ENCODE data around the gene PTCHD1. TPM values are rescaled to one million over a fixed set of nuclear protein-coding genes. Genes with fewer than 3 reads are reported as not detected.

PTCHD1 gene
- polyA plus RNA-seq (2011; rRNA removed) (not detected in 2 replicates), polyA plus RNA-seq (2017; fragmentation: RNase III; extraction: RNeasy Plus Mini Kit Qiagen cat#74134 plus additional on column Dnase treatment) (not detected in 3 replicates), polyA minus RNA-seq (2011; rRNA and poly(A)+ RNA removed) (not detected in 2 replicates)
- polyA plus RNA-seq (2012; cell fraction: cytosol; rRNA removed): not detected in 2 replicates
- not detected in 2 replicates for polyA plus RNA-seq (2012; cell fraction: nucleus; rRNA removed)

DNA sequence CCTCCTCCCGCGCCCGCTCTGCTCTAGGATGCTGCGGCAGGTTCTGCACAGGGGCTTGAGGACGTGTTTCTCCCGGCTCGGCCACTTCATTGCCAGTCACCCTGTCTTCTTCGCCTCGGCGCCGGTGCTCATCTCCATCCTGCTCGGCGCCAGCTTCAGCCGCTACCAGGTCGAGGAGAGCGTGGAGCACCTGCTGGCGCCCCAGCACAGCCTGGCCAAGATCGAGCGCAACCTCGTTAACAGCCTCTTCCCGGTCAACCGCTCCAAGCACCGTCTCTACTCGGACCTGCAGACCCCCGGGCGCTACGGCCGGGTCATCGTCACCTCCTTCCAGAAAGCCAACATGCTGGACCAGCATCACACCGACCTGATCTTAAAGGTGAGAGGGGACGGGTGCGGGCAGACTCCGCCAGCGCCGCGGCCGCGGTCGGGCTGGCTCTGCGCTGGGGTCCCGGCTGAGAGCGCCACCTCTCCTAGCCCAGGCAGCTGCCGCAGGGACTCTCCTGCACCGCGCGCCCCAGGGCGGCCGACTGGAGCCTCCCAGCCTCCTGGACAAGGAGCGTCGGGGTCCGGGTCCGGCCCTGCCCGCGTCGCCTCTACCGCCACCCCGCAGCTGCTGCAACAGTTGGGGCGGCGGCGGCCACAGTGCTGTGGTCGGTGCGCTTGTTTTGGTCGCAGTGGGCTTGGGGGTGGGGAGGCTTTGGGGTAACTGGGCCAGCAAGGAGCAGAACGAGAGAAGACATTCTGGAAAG is at the start of gene PTCHD1:
Gene PTCHD1 (plus strand): TSS at position 2 of the 752 bp plus-strand sequence. CDS start 27 bp downstream, at position 29.
- WGBS (ENCODE audit: missing lambda C conversion rate): 39% methylated on average over 6 of the region's 64 CpGs
- TF ChIP-seq CHD4 (IDR thresholded peaks at IDR 0.05; ENCODE audit: borderline replicate concordance): no peak
- no peak for TF ChIP-seq POLR2AphosphoS2 (conservative IDR thresholded peaks at IDR 0.05; ENCODE audit: low read length)
- no peak within 1 kb of the TSS for H3K27ac ChIP-seq
- ChIA-PET CTCF (no interaction called here), POLR2A (no interaction called here)
- peaks cover 17% of the 10 kb centered on the region for H3K4me1 ChIP-seq
- DNase-seq (ENCODE audit: low read depth in 1 of 2, low spot score in 1 of 2): no peak
- peak in 1 of 2 experiments; percentile 22; a peak in 2 of 6 replicates for ATAC-seq
- H3K9me3 ChIP-seq: no peaks in the 10 kb centered on the region
- no peak for FAIRE-seq
- H3K4me2 ChIP-seq: peak within 1 kb of the TSS; percentile 94
- H3K4me3 ChIP-seq: peak within 1 kb of the TSS; percentile 46

DNA sequence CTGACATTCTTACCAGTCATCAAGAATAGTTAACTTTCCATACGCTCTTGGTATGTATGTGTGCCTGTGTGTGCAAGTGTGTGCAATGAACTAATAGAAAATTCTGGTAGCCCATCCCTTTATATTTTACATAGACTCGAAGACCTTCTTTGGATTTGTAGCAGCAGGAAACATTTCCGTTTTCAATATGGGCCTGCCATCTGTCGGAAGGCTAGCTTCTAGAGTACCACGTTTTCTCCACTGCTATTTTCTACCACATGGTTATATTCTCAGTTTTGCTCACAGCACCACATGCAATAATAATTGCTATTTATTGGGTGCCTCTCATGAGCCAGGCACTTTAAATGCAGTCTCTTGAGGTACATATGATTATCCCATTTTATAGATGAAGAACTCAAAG is 47.9 kb upstream of the PTCHD1 start:
- no peak for TF ChIP-seq EHMT2 (IDR thresholded peaks at IDR 0.05; ENCODE audit: low read depth)
- no peak for TF ChIP-seq FOSL2 (IDR thresholded peaks at IDR 0.05)
- TF ChIP-seq FOSL2 (CRISPR knock-in tag; IDR thresholded peaks at IDR 0.05): no peak
- TF ChIP-seq ZNF302 (CRISPR knock-in tag; IDR thresholded peaks at IDR 0.05): no peak
- TF ChIP-seq ZSCAN20 (CRISPR knock-in tag; IDR thresholded peaks at IDR 0.05): no peak
- TF ChIP-seq KDM1A (IDR thresholded peaks at IDR 0.05; ENCODE audit: low read depth): no peak
- no peak for TF ChIP-seq RNF2 (IDR thresholded peaks at IDR 0.05; ENCODE audit: borderline replicate concordance, low read depth)
- TF ChIP-seq, protein P1, sequence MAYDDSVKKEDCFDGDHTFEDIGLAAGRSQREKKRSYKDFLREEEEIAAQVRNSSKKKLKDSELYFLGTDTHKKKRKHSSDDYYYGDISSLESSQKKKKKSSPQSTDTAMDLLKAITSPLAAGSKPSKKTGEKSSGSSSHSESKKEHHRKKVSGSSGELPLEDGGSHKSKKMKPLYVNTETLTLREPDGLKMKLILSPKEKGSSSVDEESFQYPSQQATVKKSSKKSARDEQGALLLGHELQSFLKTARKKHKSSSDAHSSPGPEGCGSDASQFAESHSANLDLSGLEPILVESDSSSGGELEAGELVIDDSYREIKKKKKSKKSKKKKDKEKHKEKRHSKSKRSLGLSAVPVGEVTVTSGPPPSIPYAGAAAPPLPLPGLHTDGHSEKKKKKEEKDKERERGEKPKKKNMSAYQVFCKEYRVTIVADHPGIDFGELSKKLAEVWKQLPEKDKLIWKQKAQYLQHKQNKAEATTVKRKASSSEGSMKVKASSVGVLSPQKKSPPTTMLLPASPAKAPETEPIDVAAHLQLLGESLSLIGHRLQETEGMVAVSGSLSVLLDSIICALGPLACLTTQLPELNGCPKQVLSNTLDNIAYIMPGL (CRISPR knock-in tag; IDR thresholded peaks at IDR 0.05; ENCODE audit: borderline replicate concordance): no peak
- TF ChIP-seq EHF (CRISPR knock-in tag; IDR thresholded peaks at IDR 0.05): no peak
- no peak for TF ChIP-seq JUNB (IDR thresholded peaks at IDR 0.05)
- TF ChIP-seq HOXB13 (CRISPR knock-in tag; IDR thresholded peaks at IDR 0.05; ENCODE audit: low read depth): no peak
- TF ChIP-seq HOXB5 (CRISPR knock-in tag; IDR thresholded peaks at IDR 0.05): no peak
- TF ChIP-seq NFE2L2 (conservative IDR thresholded peaks at IDR 0.05; ENCODE audit: low read length): no peak
- TF ChIP-seq TP53 (CRISPR knock-in tag; IDR thresholded peaks at IDR 0.05): no peak
- TF ChIP-seq, protein P2, sequence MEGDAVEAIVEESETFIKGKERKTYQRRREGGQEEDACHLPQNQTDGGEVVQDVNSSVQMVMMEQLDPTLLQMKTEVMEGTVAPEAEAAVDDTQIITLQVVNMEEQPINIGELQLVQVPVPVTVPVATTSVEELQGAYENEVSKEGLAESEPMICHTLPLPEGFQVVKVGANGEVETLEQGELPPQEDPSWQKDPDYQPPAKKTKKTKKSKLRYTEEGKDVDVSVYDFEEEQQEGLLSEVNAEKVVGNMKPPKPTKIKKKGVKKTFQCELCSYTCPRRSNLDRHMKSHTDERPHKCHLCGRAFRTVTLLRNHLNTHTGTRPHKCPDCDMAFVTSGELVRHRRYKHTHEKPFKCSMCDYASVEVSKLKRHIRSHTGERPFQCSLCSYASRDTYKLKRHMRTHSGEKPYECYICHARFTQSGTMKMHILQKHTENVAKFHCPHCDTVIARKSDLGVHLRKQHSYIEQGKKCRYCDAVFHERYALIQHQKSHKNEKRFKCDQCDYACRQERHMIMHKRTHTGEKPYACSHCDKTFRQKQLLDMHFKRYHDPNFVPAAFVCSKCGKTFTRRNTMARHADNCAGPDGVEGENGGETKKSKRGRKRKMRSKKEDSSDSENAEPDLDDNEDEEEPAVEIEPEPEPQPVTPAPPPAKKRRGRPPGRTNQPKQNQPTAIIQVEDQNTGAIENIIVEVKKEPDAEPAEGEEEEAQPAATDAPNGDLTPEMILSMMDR (IDR thresholded peaks at IDR 0.05): no peak
- no peak for TF ChIP-seq BHLHE40 (IDR thresholded peaks at IDR 0.05; ENCODE audit: low read depth, low read length)
- TF ChIP-seq TFCP2L1 (CRISPR knock-in tag; IDR thresholded peaks at IDR 0.05): no peak
- TF ChIP-seq ZFP36 (IDR thresholded peaks at IDR 0.05; ENCODE audit: borderline replicate concordance, partially characterized antibody): no peak
- TF ChIP-seq, protein P3, sequence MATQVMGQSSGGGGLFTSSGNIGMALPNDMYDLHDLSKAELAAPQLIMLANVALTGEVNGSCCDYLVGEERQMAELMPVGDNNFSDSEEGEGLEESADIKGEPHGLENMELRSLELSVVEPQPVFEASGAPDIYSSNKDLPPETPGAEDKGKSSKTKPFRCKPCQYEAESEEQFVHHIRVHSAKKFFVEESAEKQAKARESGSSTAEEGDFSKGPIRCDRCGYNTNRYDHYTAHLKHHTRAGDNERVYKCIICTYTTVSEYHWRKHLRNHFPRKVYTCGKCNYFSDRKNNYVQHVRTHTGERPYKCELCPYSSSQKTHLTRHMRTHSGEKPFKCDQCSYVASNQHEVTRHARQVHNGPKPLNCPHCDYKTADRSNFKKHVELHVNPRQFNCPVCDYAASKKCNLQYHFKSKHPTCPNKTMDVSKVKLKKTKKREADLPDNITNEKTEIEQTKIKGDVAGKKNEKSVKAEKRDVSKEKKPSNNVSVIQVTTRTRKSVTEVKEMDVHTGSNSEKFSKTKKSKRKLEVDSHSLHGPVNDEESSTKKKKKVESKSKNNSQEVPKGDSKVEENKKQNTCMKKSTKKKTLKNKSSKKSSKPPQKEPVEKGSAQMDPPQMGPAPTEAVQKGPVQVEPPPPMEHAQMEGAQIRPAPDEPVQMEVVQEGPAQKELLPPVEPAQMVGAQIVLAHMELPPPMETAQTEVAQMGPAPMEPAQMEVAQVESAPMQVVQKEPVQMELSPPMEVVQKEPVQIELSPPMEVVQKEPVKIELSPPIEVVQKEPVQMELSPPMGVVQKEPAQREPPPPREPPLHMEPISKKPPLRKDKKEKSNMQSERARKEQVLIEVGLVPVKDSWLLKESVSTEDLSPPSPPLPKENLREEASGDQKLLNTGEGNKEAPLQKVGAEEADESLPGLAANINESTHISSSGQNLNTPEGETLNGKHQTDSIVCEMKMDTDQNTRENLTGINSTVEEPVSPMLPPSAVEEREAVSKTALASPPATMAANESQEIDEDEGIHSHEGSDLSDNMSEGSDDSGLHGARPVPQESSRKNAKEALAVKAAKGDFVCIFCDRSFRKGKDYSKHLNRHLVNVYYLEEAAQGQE (IDR thresholded peaks at IDR 0.05): no peak
- 34% methylated on average over 5 of the region's 5 CpGs for WGBS (ENCODE audit: missing lambda C conversion rate)
- POLR2A ChIA-PET: no interaction called here
- DNase-seq (ENCODE audit: low read depth in 1 of 2, low spot score in 1 of 2): no peak
- no peak for FAIRE-seq
- no peaks in the 10 kb centered on the region for H3K9me3 ChIP-seq
- ATAC-seq: no peak
- H3K4me2 ChIP-seq: no peak overlapping the region
- no peaks in the 10 kb centered on the region for H3K4me1 ChIP-seq
- H3K27ac ChIP-seq: no peak overlapping the region
- H3K4me3 ChIP-seq: no peak overlapping the region
- CTCF ChIA-PET: no interaction called here
